KMS-11 (cell line): ENCODE data around the gene MAFB.

Experiments used
- H2AFZ ChIP-seq: fragments of 200-600 bp; sonication (generic); 2 replicates; pipeline ENCODE4 v1.6.1; 2016; ENCODE audit warnings: antibody characterized with exemption, mixed run types, low read depth
- H3K27ac ChIP-seq: fragments of 200-600 bp; sonication (generic); 2 replicates; pipeline ENCODE4 v1.6.1; 2016; ENCODE audit warnings: mild to moderate bottlenecking, mixed run types
- H3K27me3 ChIP-seq: fragments of 200-600 bp; sonication (generic); 2 replicates; pipeline ENCODE4 v1.6.1; 2017; ENCODE audit warnings: mild to moderate bottlenecking, low read depth, mixed run types, moderate library complexity; ENCODE audit not compliant: insufficient read depth
- H3K36me3 ChIP-seq: fragments of 200-600 bp; sonication (generic); 2 replicates; pipeline ENCODE4 v1.6.1; 2017; ENCODE audit warnings: mild to moderate bottlenecking, mixed run types; ENCODE audit not compliant: insufficient read depth
- H3K4me1 ChIP-seq: fragments of 200-600 bp; sonication (generic); 2 replicates; pipeline ENCODE4 v1.6.1; 2016; ENCODE audit warnings: mild to moderate bottlenecking, low read depth, mixed run types; ENCODE audit not compliant: poor library complexity, severe bottlenecking
- H3K4me2 ChIP-seq: fragments of 200-600 bp; sonication (generic); 2 replicates; pipeline ENCODE4 v1.7.0; 2016; ENCODE audit warnings: mild to moderate bottlenecking, mixed run types
- H3K4me3 ChIP-seq: fragments of 200-600 bp; sonication (generic); IDR thresholded peaks from 2 replicates; pipeline ENCODE4 v1.6.1; 2017; ENCODE audit warnings: low read depth, low read length, mixed read lengths; ENCODE audit not compliant: insufficient read depth
- H3K79me2 ChIP-seq: fragments of 200-600 bp; sonication (generic); 2 replicates; pipeline ENCODE4 v1.6.1; 2016; ENCODE audit warnings: low read depth, mixed run types; ENCODE audit not compliant: insufficient read depth
- H3K9ac ChIP-seq: fragments of 200-600 bp; sonication (generic); 2 replicates; pipeline ENCODE4 v1.6.1; 2016; ENCODE audit warnings: mild to moderate bottlenecking, mixed run types
- H4K20me1 ChIP-seq: fragments of 200-600 bp; sonication (generic); 2 replicates; pipeline ENCODE4 v1.6.1; 2016; ENCODE audit warnings: mild to moderate bottlenecking, mixed run types; ENCODE audit not compliant: insufficient read depth
- TF ChIP-seq, protein P1 (sequence below): fragments of 200-600 bp; sonication (generic); conservative IDR thresholded peaks from 2 replicates; pipeline ENCODE4 v1.6.1; 2017; ENCODE audit warnings: low read depth, mild to moderate bottlenecking, antibody characterized with exemption, low read length, moderate library complexity, mixed read lengths

Gene MAFB

DNA sequence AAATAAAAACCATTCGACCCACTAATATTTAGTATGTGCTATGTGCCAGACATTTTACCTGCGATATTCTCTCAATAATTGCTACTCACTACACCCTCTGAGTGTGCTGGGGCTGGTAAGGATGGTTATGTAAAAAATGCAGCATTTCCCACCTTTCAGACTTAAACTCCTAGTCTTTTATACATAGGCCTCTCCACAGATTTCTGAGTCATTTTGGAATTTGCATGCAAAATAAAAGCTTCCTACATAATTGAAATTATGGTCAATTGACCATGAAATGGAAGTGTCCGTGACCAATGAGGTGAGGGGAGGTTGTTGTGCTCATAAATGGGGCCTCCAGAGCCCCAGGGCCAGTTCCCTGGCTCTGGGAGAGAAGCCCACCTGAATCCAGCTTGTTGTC lies 37.7 kb upstream of the MAFB start:
- H3K79me2 ChIP-seq, result no peaks in the 10 kb centered on the region
- TF ChIP-seq, protein P1, sequence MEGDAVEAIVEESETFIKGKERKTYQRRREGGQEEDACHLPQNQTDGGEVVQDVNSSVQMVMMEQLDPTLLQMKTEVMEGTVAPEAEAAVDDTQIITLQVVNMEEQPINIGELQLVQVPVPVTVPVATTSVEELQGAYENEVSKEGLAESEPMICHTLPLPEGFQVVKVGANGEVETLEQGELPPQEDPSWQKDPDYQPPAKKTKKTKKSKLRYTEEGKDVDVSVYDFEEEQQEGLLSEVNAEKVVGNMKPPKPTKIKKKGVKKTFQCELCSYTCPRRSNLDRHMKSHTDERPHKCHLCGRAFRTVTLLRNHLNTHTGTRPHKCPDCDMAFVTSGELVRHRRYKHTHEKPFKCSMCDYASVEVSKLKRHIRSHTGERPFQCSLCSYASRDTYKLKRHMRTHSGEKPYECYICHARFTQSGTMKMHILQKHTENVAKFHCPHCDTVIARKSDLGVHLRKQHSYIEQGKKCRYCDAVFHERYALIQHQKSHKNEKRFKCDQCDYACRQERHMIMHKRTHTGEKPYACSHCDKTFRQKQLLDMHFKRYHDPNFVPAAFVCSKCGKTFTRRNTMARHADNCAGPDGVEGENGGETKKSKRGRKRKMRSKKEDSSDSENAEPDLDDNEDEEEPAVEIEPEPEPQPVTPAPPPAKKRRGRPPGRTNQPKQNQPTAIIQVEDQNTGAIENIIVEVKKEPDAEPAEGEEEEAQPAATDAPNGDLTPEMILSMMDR, result no peak

DNA sequence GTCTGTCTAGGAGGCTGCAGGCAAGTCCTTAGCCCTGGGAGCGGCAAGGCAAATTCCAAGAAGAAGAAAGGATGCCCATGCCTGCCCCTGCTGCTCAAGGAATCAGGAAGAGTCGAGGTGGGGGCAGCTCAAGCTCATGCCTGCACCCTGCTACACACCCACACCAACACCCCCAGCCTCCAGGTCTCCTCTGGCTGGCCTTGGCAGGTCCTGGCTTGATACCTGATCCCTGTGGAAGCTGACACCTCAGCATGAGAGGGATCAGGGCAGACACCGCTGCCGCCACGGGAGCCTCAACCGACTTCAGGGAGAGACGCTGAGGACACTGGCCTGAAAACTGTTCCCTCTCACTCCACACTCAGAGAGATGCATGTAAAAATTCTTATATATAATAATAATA lies 35.5 kb upstream of the MAFB start:
- Histone ChIP-seq H4K20me1 (no peaks in the 10 kb centered on the region), H3K27ac (no peak overlapping the region), H3K4me1 (no peaks in the 10 kb centered on the region), H3K4me2 (no peak overlapping the region), H2AFZ (no peak overlapping the region), H3K27me3 (no peaks in the 10 kb centered on the region), H3K9ac (no peak overlapping the region), H3K36me3 (no peaks in the 10 kb centered on the region), H3K79me2 (no peaks in the 10 kb centered on the region), H3K4me3 (no peak overlapping the region)
- TF ChIP-seq, protein P1, result no peak

More for the DNA sequence above, 37.7 kb upstream of the MAFB start:
- Histone ChIP-seq H3K4me1 (no peaks in the 10 kb centered on the region), H4K20me1 (no peaks in the 10 kb centered on the region), H3K36me3 (no peaks in the 10 kb centered on the region), H3K27ac (no peak overlapping the region), H3K4me3 (no peak overlapping the region), H3K9ac (no peak overlapping the region), H3K4me2 (no peak overlapping the region), H2AFZ (no peak overlapping the region), H3K27me3 (no peaks in the 10 kb centered on the region)

DNA sequence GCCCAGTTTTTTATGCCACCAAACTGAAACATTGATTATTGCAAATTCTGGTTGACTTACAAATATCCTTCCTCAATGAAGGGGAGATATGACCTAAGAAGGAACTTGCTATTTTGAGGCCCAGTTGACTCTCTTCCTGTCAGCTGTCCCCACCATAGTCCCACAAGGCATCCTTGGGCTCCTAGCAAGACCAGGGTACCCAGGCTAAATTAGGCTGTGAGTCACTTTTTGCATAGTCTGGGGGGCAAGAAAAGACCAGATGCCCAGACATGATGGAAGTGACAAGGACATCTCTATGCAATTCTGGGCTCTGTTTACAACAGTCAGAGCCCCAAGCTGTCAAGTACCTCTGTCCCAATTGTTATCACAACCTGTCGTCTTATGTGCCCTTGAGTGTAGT lies 31.8 kb upstream of the MAFB start:
- Histone ChIP-seq H3K9ac (no peak overlapping the region), H2AFZ (no peak overlapping the region), H3K36me3 (no peaks in the 10 kb centered on the region), H3K27ac (no peak overlapping the region), H4K20me1 (no peaks in the 10 kb centered on the region), H3K79me2 (no peaks in the 10 kb centered on the region), H3K4me2 (no peak overlapping the region), H3K4me1 (no peaks in the 10 kb centered on the region), H3K27me3 (no peaks in the 10 kb centered on the region), H3K4me3 (no peak overlapping the region)
- TF ChIP-seq, protein P1, result no peak

DNA sequence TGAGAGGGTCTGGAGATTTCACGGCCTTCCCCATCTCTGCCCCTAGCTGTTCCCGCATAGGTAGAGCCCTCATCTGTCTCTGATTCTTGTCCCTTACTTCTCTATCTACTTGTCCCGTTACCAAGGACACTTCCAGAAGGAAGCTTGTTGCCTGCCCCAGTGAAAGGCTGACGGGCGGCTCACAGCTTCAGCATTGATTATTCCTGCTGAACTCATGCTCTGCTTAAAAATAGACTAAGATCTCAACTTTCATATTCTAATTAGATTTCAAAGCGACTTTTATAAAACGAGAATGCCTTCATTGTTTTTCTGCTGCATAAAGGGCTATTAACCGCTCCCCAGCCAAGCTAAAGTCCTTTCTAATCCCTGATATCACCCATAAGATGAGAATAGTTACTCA lies 31.1 kb upstream of the MAFB start:
- Histone ChIP-seq H4K20me1 (no peaks in the 10 kb centered on the region), H2AFZ (no peak overlapping the region), H3K9ac (no peak overlapping the region), H3K36me3 (no peaks in the 10 kb centered on the region), H3K27ac (no peak overlapping the region), H3K4me2 (no peak overlapping the region), H3K4me1 (no peaks in the 10 kb centered on the region), H3K4me3 (no peak overlapping the region), H3K27me3 (no peaks in the 10 kb centered on the region), H3K79me2 (no peaks in the 10 kb centered on the region)
- TF ChIP-seq, protein P1, result no peak
